ENCODE data around the gene POU2AF1.

POU2AF1 gene

DNA sequence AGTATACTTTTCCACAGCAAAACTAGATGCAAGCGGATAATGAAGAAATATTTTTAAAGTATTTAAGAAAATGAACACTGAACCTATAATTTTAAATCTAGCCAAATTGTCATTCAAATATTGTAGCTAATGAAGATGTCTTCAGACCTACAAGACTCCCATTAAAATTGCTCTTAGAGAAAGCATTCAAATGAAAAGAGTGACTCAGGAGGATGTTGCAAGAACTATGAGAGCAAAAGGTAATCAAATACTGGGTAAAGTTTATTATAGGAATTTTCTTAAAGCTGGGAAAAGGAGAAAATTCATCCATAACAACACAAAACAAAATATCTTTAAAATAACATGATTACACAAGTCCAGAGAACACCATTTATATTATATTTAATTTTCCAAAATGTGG lies 5.4 kb upstream of the POU2AF1 start:
- no peak for DNase-seq

DNA sequence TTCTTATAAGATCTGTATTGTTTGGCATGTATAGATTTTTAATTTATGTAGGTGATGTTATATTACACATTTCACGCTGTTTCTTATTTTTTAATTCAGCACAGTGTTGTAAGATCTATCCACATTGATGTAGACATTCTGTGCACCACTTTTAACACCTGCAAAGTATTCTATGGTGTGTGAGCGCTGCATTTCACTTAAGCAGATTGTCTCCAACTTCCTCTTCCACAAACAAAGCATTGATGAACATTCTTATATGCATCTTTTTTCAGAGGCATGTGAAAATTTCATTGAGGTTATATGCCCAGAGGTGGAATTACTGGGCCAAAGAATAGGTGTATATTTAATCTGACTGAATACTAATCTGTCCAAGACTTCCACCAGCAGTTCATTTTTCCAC lies 3.4 kb upstream of the POU2AF1 start:
- no peak for DNase-seq

DNA sequence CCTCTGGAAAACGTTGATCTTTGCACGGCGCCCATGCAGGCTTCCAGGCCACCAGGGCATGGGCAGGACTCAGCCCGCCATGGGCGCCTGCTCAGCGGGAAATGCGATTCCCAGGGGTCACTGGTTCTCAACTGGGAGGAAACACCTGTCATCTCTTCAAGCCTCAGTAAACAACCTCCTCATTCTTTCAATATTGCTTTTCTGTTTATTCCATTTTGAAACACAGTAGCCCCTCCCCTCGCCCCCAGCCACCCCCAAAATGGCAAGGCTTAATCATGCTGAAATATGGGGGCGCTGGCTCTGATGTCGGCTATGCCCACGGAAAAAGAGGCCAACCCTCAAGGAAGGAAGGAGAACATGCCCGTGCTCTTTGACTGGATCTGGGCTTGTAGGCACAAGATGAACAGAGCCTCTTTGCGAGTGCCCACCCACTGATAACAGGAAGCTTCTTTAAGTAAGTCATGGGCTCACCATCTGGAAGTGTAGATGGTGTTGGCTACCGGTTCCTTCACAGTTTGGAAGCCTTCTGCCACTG lies 594 bp upstream of the POU2AF1 start:
- no peak for DNase-seq

DNA sequence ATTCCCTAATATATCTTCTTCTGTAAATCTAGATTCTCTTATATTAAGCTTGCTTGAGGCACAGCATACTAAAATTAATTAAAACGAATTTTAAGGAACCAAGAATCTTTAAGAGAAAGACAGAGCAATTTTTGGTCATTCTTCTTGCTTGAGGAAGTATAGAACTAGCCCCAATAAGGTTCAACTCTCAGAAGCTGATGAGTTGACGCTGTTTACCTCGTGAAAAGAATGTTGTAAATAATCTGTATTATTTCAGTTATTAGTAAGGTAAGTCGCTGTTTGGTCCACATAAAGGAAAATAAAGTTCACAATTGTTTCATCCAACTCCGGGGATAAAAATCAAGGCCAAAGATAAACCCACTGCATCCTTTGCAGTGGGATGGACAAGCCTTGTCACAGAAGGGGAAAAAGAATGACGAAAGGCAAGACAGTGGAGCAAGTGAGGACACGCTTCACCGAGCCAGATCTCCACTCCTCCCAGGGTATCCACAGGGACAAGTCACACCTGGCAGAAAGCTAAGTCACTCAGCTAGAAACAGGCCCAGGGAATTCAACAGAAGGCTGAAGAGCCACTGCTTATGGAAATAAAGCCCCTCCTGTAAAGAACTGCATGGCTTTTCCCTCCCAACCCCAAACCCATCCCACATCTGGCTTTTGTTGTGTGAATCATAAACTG lies 752 bp downstream of the POU2AF1 start:
- no peak for DNase-seq

DNA sequence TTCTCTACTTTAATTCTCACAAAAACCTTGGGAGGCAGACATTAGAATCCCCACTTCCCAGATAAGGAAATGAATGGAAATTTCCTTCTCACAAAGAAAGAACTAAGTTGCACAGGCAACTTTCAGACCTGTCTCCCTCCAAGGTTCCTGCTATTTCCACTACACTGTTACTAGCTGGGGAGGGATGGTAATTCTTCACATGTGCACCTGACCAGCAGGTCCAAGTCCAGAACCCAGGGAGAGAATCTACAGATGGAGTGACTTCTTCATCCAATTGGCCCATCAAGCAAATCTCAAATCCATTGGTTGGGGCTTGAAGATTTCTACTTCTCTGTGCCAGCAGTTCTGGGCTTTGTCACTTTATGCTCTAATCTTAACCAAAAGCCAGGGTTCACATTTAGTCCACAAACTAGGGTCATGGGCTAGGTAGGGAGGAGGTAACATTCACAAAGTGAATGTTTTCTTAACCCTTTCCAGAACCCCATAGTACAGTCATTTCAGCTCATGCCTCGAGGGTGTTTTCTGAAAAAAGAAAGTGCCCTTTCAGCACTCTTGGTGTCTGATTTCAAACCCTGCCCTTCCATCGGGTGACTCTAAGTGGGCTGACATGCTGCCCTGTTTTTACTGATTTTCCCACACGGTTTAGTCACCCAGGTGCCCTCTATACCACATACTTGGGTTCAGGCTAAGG lies 2.7 kb downstream of the POU2AF1 start:
- no peak for DNase-seq

DNA sequence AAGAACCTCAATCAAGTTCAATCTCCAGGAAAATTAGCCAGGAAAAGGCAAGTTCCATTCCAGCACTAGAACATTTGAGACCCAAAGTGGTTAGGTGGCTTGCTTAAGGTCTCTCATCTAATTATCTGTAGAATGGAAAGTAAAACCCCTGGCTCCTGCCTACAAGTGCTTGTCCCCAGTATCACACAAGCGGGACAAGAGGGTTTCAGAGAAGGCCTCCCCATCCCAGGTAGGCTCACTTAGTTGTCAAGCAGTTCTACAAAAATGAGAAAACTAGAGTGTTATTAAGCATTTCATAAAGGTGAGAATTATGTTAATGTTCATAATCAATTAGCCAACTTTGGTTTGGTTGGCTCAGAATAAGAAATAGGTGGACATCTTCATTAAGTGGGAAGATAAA lies 5.5 kb downstream of the POU2AF1 start:
- no peak for DNase-seq

DNA sequence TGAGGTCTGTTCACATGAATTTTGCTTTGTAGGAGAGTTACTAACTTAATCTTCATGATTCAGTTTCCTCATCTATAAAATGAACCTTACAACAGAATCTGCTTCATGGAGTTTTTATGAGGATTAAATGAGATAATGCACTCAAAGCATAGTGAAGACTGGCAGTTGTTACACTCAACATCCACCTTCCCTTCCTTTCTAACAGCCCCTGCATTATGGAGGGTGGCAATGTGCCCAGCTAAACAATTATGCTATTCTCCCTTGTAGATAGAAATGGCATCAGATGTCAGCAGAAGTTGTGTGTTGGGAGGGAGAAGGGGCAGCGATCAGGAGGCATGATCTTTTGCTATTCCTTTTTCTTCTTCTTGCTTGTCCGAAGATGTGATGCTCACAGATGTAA lies 6.5 kb downstream of the POU2AF1 start:
- no peak for DNase-seq

DNA sequence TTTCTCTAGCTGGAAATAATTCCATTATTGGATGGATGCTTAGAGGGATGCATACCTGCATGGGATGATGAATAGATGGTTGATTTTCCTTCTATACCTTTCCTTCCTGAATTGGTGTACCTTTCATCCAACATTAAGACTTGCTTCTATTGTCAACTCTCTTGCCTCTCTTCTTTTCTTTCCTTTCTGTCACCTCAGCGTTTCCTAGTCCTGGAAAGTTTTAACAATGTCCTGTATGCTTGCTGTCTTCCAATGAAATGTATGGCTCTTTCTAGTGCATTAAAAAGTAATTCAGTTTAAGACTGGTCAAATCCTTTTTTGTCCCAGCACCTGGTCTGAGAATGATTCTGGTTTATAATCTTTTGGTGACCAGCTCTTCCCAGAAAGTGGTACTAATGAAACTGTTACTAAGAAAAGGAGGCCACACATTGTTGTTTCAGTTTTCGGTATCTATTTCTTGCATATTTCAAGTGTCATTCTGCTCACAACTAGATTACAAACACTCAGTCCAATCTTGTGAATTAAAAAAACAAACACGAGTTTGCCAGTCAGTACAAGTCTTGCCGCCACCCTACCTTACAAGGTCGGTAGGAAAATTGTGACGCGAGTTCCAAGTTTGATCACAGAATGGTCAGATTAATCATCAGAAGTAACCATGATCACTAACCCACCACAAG lies 8.0 kb downstream of the POU2AF1 start:
- no peak for DNase-seq

DNA sequence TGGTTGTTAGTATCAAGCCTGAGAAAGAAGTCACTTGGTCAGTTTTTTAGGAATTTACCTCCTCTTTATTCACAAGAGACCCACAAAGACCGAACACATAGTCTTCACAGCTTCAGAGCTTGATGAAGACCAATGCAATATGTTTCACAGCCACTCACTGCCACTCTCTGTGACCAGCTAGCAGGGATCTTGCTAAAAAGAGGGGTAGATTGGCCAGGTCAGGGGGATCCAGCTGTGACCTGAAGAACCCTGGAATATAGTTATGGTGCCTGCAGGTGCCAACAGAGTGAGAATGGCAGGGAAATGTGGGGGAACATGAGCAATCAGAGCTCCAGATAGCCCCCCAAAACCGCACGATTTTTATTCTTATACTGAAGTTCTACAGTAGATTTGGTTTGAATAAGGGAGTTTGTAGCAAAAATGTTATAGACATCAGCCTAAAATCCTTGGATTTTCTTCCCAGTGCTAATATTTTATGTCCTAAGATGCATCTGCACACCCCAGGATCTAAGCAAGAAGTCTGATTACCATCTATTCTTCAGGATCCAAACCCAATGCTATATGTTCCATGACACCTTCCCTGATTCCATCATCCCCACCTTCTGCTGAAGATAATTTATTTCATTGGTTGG lies 8.7 kb downstream of the POU2AF1 start:
- no peak for DNase-seq

DNA sequence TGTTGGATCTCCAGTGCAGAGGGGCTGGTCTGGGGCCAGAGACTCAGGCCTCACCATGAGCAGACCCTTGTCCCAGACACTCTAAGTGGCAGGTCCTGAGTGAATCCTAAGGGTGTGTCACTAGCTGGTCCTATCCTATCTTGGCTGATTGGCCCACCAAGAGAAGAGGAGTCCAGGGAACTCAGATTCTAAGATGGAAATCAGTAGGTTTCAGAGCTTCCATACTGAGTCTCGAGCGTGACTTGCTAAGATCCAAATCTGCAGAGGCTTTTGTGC lies 10.9 kb downstream of the POU2AF1 start:
- no peak for DNase-seq

DNA sequence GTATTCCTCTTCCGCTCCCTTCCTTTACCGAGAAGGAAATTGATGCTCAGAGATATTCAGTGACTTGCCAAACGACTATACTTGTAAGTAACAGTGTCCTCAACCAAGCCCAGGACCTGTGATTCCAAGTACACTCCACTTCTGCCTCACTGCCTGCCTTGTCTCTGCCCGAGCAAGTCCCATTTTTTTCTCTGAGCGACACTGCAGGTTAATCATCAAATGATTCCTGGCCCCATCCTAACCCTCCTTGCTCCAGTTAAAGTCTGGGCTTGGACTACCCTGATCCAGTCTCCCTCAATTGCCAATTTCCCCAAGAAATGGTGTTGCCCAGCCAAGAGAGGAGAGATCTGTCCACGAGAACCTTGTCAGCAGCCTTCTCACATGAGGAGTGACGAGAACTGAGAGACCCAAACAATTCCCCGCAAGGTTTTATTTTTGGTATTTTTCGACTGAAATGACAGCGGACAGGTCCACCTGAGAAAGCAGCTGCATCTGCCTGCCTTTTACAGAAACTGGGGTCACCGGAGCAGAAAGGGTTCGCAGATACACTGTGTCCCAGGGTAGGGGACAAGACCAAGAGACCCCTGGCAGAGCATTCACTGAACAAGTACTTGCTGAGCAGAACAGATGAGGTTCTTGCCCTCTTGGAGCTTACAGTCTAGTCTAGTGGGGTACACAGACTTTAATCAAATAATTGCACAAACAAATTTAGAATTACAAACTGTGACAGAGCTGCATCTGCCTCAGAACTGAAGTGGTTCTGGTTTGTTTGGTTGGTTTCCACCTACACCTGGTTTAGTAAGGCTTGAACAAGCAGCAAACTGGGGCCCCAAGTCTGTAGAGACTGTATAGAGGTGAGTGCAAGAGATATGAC lies 11.4 kb downstream of the POU2AF1 start:
- DNase-seq: no peak

DNA sequence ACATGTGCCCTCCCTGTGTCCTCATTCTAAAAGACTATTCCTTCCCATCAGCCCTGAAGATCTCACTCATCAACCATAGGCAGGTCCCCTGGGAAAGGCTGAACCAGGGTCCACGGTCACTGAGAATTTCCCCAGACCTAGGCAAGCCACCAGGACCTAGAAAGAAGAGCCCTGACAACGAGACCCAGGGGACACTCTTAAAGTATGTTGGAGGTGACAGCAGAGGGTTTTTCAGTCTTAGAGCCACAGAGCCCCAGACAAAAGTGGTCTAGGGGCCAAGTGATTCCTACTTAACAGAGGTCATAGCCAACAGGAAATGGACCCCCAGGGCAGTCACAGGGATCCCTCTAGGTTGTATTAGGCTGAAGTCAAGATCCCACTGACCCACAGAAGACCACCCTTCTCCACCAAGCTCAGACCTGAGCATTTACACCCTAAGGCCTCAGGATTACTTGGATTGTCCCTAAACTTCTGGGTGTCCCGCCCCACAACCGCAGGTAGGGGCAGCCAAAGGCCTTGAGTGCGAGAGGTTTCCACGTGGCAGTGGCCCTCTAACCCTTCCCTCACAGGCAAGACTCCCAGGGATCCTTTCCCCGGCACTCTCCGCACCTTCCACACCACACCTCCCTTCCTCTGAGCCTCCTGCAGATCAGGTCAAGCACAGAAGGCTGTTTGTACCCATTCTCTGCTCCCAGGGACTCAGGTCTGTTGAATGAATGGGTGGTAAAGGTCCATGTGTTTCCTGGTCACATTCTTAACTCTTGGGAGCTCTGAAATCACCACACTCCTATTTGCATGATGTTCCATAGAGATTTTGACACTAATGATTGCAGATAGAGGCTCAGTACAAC lies 12.3 kb downstream of the POU2AF1 start:
- DNase-seq: no peak

DNA sequence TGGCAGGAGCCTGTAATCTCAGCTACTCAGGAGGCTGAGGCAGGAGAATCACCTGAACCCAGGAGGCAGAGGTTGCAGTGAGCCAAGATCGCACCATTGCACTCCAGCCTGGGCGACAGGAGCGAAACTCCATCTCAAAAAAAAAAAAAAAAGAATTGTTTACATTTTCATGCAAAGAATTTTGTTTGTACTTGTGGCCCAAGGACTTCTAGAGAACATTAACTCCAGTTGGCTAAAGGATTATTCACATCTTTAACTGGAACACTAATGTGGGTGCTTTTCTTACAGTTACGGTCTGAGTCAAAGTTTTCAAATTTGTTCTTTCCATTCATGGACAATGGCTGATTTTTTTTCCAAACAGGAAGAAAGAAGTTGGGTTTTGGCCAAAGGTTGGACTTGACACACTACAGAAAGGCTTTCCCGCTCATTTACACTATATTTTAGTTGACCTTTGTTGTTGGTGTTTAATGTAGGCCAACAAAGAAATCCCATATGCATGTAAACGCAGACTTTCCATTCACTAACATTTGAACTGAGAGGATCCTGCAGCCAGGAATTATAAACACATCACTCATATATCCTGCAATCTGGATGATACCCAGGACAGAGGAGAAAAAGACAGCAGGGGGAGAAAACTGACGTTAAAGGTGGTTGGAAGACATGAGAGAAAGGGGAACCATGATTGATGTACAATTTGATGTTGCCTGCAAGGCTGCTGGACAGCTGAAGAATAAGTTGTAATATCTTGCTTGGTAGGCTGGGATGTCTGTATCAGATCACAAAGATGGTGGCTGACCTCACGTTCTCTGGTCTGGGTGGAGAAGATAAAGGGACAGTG lies 13.1 kb downstream of the POU2AF1 start:
- no peak for DNase-seq

DNA sequence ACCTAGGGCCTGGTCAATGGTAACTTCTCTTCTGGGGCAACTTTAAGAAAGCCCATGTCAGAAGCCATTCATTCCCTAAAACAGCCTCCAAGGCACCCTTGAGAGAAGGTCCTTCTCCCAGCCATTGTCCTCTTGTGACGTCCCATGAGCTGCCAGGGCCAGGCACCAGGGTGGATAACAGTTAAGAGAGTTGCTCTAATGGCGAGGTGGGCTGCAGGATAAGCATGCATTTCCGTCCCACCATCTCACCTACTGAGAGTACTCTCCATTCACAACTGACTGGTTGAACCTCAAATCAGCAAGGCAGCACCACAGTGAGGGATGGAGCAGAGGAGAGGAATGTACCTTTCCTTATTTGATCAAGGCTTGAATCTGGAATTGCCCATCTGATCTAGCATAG lies 14.6 kb downstream of the POU2AF1 start:
- DNase-seq: no peak

DNA sequence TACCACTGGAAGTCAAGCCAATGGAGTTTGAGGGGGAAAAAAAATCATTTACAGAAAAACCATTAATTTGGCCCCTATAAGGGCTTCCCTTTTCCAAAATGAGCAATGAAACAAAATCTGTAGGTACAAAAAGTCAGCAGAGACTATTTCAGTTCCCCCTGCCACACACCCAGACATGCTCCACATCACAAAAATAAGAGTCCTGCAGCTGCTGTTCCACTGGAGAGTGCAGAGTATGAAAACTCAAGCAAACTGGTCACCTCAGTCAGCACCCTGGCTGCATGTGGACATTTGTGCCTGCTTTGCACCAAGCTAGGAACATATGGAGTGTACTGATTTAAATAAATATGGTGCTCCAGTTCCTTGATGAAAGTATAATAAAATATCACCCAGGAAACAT lies 15.1 kb downstream of the POU2AF1 start:
- DNase-seq: no peak

DNA sequence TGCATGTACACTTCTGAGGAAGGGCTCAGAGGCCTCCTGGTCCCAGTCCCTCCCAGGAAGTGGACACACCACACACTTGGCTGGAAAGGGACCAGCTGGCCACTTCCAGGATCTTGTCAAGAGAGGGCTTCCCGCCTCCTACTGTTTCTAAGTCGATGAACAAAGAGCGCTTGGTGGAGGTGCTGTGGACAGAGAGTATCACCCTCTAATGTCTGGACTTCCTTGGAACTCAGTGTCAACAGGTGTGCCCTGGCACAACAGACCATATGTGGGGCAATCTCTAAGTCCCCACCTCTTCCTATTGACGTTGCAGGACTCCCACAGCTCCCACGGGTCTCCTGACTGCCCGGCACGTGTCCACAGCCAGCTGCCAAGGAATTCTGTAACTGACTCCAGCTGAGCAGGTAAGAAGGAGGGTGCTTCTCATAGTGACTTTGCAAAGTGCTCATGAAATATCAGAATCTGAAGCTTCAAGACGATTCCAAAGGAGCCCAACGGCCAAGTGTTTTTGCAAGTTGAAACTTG lies 16.1 kb downstream of the POU2AF1 start:
- DNase-seq: no peak

DNA sequence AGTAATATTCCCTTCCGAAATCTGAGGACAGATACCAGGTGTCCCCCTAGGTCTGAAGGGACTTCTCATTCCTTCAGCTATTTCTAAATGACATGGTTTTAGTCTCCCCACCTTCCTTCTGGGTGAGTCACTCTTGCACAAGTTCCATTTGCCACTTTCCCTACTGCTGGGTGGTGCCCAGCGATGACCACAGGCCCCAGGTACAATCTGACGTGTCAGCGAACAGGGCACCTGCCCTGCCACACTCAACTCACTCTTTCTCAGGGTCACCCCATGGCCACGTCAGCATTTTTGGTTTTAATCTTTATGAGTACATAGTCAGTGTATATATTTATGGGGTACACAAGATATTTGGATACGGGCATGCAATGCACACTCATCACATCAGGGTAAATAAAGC lies 17.2 kb downstream of the POU2AF1 start:
- no peak for DNase-seq

DNA sequence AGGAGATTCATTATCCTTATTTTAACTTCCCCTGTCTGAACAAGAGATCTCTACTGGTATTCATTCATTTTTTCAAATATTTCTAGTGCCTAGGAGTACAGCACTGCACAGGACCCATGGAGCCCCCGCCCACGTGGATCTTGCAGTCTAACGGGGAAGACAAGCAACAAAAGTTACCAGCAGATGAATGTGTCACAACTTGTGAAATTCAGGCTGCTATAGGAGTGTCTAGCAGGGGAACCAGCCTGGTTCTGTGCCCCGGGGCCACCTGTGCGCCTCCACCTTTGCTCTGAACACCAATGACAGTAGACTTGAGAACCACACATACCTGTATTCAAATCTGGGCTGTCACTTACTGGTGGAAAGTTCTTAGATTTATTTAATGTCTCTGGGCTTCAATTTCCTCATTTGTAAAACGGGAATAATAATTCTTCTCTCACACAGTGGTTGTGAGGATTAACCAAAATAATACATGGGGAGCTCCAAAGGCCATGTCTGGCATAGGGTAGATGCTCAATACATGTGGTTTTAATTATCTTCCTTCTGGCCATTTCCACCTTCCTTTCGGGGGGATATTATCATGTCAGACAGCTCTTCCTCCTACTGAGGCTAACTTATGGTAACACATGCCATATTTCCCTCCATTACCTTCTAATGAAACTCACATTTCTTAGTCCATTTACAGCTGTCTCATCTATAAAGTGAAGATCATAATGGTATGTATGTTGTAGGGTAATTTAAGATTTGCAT lies 17.8 kb downstream of the POU2AF1 start:
- DNase-seq: no peak

DNA sequence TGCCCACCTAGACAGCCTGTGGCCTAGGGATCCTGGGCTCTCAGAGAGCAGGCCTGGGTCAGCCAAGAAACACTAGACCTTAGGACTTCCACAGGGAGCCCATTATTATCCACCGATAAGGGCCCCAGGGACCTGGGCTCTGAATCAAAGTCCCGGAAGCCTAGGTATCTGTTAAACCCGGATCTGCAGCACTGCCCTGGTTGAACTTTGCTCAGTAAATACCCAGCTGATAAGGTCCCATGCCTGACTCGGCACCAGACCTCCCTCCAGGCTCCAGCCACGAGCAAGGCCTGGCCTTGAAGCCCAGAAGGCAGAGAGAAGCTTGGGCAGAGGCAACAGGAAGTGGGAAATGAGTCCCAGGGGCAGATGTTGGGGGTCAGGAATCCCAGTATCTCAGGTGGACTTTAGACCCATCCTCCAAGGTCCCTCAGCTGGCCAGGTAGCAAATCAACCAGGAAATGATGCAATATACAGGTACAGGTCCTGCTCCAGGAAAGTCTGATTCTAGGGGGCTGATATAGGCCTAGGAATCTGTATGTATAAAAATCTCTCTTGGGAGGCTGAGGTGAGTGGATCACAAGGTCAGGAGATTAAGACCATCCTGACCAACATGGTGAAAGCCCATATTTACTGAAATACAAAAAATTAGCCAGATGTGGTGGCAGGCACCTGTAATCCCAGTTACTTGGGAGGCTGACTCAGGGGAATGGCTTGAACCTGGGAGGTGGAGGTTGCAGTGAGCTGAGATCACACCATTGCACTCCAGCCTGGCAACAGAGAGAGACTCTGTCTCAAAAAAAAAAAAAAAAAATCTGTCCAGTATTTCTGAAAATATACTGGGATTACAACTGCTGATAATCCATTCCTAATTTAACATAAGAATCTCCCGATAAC lies 18.7 kb downstream of the POU2AF1 start:
- no peak for DNase-seq
